ENCODE data around the gene CHFR. TPM values are rescaled to one million over a fixed set of nuclear protein-coding genes. Genes with fewer than 3 reads are reported as not detected.

The CHFR gene
- total RNA-seq, 1 donor from 2014 or later = 47.0 TPM

Other genes starting within 250 kb of the CHFR start
- gene POLE, start 200.3 kb downstream of the CHFR start, total RNA-seq = 23.9 TPM
- 11.7 TPM for gene PXMP2, start 200.0 kb downstream of the CHFR start, total RNA-seq
- 33.4 TPM for gene PGAM5, start 176.8 kb downstream of the CHFR start, total RNA-seq
- gene ANKLE2, start 125.8 kb downstream of the CHFR start, total RNA-seq = 79.9 TPM
- gene GOLGA3, start 58.7 kb downstream of the CHFR start, total RNA-seq = 78.7 TPM
- 8.0 TPM for gene ZNF605, start 68.7 kb upstream of the CHFR start, total RNA-seq
- gene ZNF26, start 98.8 kb upstream of the CHFR start, total RNA-seq = 7.0 TPM
- 19.2 TPM for gene ZNF84, start 149.9 kb upstream of the CHFR start, total RNA-seq
- gene ZNF140, start 193.3 kb upstream of the CHFR start, total RNA-seq = 9.1 TPM
- 1.8 TPM for gene ZNF891, start 242.7 kb upstream of the CHFR start, total RNA-seq
- 7.4 TPM for gene ZNF10, start 243.0 kb upstream of the CHFR start, total RNA-seq

Data from mesenteric fat pad (tissue), 1 donor.